Measurements from ENCODE around the gene FMN1. TPM values are rescaled to one million over a fixed set of nuclear protein-coding genes. Genes with fewer than 3 reads are reported as not detected.
A peak's percentile ranks its signal among the peaks of the same experiment; 100 is the strongest.

The FMN1 gene
- total and polyA plus RNA-seq, 2 experiments from 2014 or later = 0.93 to 2.2 TPM

DNA sequence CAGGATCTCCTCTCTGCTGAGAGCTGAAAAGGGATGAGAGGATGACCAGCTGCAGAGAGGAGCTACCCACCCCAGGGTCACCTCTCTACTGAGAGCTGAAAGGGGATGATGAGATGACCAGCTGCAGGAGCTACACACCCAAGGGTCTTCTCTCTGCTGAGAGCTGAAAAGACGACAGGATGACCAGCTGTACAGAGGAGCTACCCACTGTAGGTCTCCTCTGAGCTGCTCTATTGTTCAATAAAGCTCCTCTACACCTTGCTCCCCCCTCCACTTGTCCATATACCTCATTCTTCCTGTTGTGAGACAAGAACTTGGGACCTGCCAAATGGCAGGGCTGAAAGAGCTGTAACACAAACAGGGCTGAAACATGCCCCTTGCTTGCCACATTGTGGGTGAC, 149.9 kb downstream of the FMN1 start:
- H3K4me1 ChIP-seq (ENCODE audit: insufficient read depth) = no peaks in the 10 kb centered on the region
- H3K27me3 ChIP-seq (replicated peaks; ENCODE audit: insufficient read depth) = peaks cover 7% of the 10 kb centered on the region; the same call in 1 of the 2 replicates
- no peaks in the 10 kb centered on the region for H3K36me3 ChIP-seq (ENCODE audit: low read depth)
- H3K9ac ChIP-seq = no peak overlapping the region
- DNase-seq = no peak
- H4K20me1 ChIP-seq (ENCODE audit: insufficient read depth) = no peaks in the 10 kb centered on the region
- no peaks in the 10 kb centered on the region for H3K9me2 ChIP-seq (ENCODE audit: insufficient read depth)
- H3K4me2 ChIP-seq (ENCODE audit: unreplicated experiment) = no peak overlapping the region
- no peak overlapping the region for H3K27ac ChIP-seq
- no peaks in the 10 kb centered on the region for H3F3A ChIP-seq (ENCODE audit: insufficient read depth)
- no peaks in the 10 kb centered on the region for H3K9me3 ChIP-seq (ENCODE audit: low read depth)
- no peaks in the 10 kb centered on the region for H3K79me2 ChIP-seq (ENCODE audit: insufficient read depth)
- no peak overlapping the region for H2AFZ ChIP-seq
- TF ChIP-seq EZH2phosphoT487 (IDR thresholded peaks at IDR 0.05; ENCODE audit: insufficient read depth, low read depth) (no peak), EZH2 (IDR thresholded peaks at IDR 0.05; ENCODE audit: insufficient read depth, poor library complexity, severe bottlenecking) (no peak)
- H3K4me3 ChIP-seq = no peak overlapping the region
- in situ Hi-C loops (cut with MboI) = no loop called here
- 40% methylated on average over 1 of the region's 1 CpG; no CpG with 5 or more reads in 1 of the 2 experiments for WGBS, 2 experiments (ENCODE audit: low coverage in 1 of 2, low lambda C conversion rate in 2 of 2, missing lambda C conversion rate in 2 of 2)

GRCh38 chr15:33043636-33044035, 150.9 kb downstream of the FMN1 start:
- H3K4me3 ChIP-seq = no peak overlapping the region
- H3K9ac ChIP-seq = no peak overlapping the region
- in situ Hi-C loops (cut with MboI) = no loop called here
- H4K20me1 ChIP-seq (ENCODE audit: insufficient read depth) = no peaks in the 10 kb centered on the region
- no peak overlapping the region for H3K4me2 ChIP-seq (ENCODE audit: unreplicated experiment)
- H3K36me3 ChIP-seq (ENCODE audit: low read depth) = no peaks in the 10 kb centered on the region
- no peak overlapping the region for H3K27ac ChIP-seq
- no peaks in the 10 kb centered on the region for H3K9me2 ChIP-seq (ENCODE audit: insufficient read depth)
- TF ChIP-seq EZH2 (IDR thresholded peaks at IDR 0.05; ENCODE audit: insufficient read depth, poor library complexity, severe bottlenecking) (no peak), EZH2phosphoT487 (IDR thresholded peaks at IDR 0.05; ENCODE audit: insufficient read depth, low read depth) (no peak)
- no peaks in the 10 kb centered on the region for H3K9me3 ChIP-seq (ENCODE audit: low read depth)
- no peaks in the 10 kb centered on the region for H3K79me2 ChIP-seq (ENCODE audit: insufficient read depth)
- peaks cover 12% of the 10 kb centered on the region; the same call in 1 of the 2 replicates for H3K27me3 ChIP-seq (replicated peaks; ENCODE audit: insufficient read depth)
- WGBS, 2 experiments (ENCODE audit: low coverage in 1 of 2, low lambda C conversion rate in 2 of 2, missing lambda C conversion rate in 2 of 2) = 72% methylated on average over 4 of the region's 4 CpGs
- DNase-seq = no peak
- H2AFZ ChIP-seq = no peak overlapping the region
- no peaks in the 10 kb centered on the region for H3F3A ChIP-seq (ENCODE audit: insufficient read depth)
- no peaks in the 10 kb centered on the region for H3K4me1 ChIP-seq (ENCODE audit: insufficient read depth)

- H3K36me3 ChIP-seq (ENCODE audit: low read depth) = no peaks in the 10 kb centered on the region
- in situ Hi-C loops (cut with MboI) = no loop called here
- 60 to 64% methylated on average over 1 of the region's 1 CpG for WGBS, 2 experiments (ENCODE audit: low coverage in 1 of 2, low lambda C conversion rate in 2 of 2, missing lambda C conversion rate in 2 of 2)
Measured at GRCh38 chr15:33040496-33040895, 154.0 kb downstream of the FMN1 start.

DNA sequence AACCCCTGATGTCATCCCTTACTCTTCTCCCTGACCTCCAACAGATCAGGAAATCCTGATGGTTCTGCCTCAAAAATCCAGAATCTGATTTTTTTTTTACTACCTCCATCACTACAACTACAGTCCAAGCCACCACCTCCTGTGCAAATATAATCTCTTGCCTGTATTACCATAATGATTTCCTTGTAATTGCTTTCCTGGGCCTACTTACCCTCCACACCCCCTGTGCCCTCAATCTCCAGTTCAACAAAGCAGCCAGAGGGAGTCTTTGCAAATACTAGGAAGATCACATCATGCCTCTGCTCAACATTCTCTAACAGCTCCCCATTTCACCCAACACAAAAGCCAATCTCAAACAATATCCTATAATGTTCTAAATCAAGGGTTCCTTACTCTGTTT, 159.9 kb downstream of the FMN1 start:
- Histone ChIP-seq H3K9ac (no peak overlapping the region), H3K27me3 (replicated peaks; ENCODE audit: insufficient read depth) (peaks cover 5% of the 10 kb centered on the region; the same call in 1 of the 2 replicates), H3K9me3 (ENCODE audit: low read depth) (no peaks in the 10 kb centered on the region), H3K4me1 (ENCODE audit: insufficient read depth) (peaks cover 14% of the 10 kb centered on the region), H3K4me2 (ENCODE audit: unreplicated experiment) (no peak overlapping the region), H4K20me1 (ENCODE audit: insufficient read depth) (no peaks in the 10 kb centered on the region), H3K9me2 (ENCODE audit: insufficient read depth) (no peaks in the 10 kb centered on the region), H3K79me2 (ENCODE audit: insufficient read depth) (no peaks in the 10 kb centered on the region), H3F3A (ENCODE audit: insufficient read depth) (peaks cover 9% of the 10 kb centered on the region), H3K36me3 (ENCODE audit: low read depth) (no peaks in the 10 kb centered on the region), H3K4me3 (no peak overlapping the region), H3K27ac (no peak overlapping the region), H2AFZ (no peak overlapping the region)
- in situ Hi-C loops (cut with MboI) = no loop called here
- TF ChIP-seq EZH2phosphoT487 (IDR thresholded peaks at IDR 0.05; ENCODE audit: insufficient read depth, low read depth) = no peak
- TF ChIP-seq EZH2 (IDR thresholded peaks at IDR 0.05; ENCODE audit: insufficient read depth, poor library complexity, severe bottlenecking) = no peak
- DNase-seq = no peak

More at GRCh38 chr15:33040496-33040895, 154.0 kb downstream of the FMN1 start:
- DNase-seq = no peak
- Histone ChIP-seq H3K9me2 (ENCODE audit: insufficient read depth) (no peaks in the 10 kb centered on the region), H4K20me1 (ENCODE audit: insufficient read depth) (no peaks in the 10 kb centered on the region), H3K4me1 (ENCODE audit: insufficient read depth) (no peaks in the 10 kb centered on the region), H3F3A (ENCODE audit: insufficient read depth) (no peaks in the 10 kb centered on the region), H3K4me2 (ENCODE audit: unreplicated experiment) (no peak overlapping the region), H3K9me3 (ENCODE audit: low read depth) (no peaks in the 10 kb centered on the region), H3K9ac (no peak overlapping the region), H3K4me3 (no peak overlapping the region), H2AFZ (no peak overlapping the region), H3K27me3 (replicated peaks; ENCODE audit: insufficient read depth) (peaks cover 12% of the 10 kb centered on the region; the same call in 1 of the 2 replicates), H3K79me2 (ENCODE audit: insufficient read depth) (no peaks in the 10 kb centered on the region), H3K27ac (no peak overlapping the region)
- TF ChIP-seq EZH2 (IDR thresholded peaks at IDR 0.05; ENCODE audit: insufficient read depth, poor library complexity, severe bottlenecking) (no peak), EZH2phosphoT487 (IDR thresholded peaks at IDR 0.05; ENCODE audit: insufficient read depth, low read depth) (no peak)

- in situ Hi-C loops (cut with MboI) = no loop called here
- TF ChIP-seq EZH2phosphoT487 (IDR thresholded peaks at IDR 0.05; ENCODE audit: insufficient read depth, low read depth) = no peak
- no peak for TF ChIP-seq EZH2 (IDR thresholded peaks at IDR 0.05; ENCODE audit: insufficient read depth, poor library complexity, severe bottlenecking)
- Histone ChIP-seq H3K9me2 (ENCODE audit: insufficient read depth) (no peaks in the 10 kb centered on the region), H3K79me2 (ENCODE audit: insufficient read depth) (no peaks in the 10 kb centered on the region), H3K4me3 (no peak overlapping the region), H4K20me1 (ENCODE audit: insufficient read depth) (no peaks in the 10 kb centered on the region), H3F3A (ENCODE audit: insufficient read depth) (peaks cover 9% of the 10 kb centered on the region), H3K27me3 (replicated peaks; ENCODE audit: insufficient read depth) (no peaks in the 10 kb centered on the region), H3K9me3 (ENCODE audit: low read depth) (no peaks in the 10 kb centered on the region), H3K36me3 (ENCODE audit: low read depth) (no peaks in the 10 kb centered on the region), H2AFZ (no peak overlapping the region), H3K4me2 (ENCODE audit: unreplicated experiment) (peak overlapping the region; percentile 40), H3K4me1 (ENCODE audit: insufficient read depth) (peaks cover 14% of the 10 kb centered on the region), H3K27ac (no peak overlapping the region; the same call in 1 of the 2 replicates), H3K9ac (no peak overlapping the region)
- DNase-seq = peak; percentile 25
- 54 to 56% methylated on average over 4 of the region's 4 CpGs for whole genome bisulfite sequencing, 2 experiments (ENCODE audit: low coverage in 1 of 2, low lambda C conversion rate in 2 of 2, missing lambda C conversion rate in 2 of 2)
Measured at GRCh38 chr15:33032053-33032452, 162.5 kb downstream of the FMN1 start.
